ENCODE measurements around the gene ANKRD11. TPM values are rescaled to one million over a fixed set of nuclear protein-coding genes. Genes with fewer than 3 reads are reported as not detected.
"Not testable (repeated sequence)": the region's sequence is repeated elsewhere in the genome, so short reads cannot be mapped to it uniquely, and the experiment has no call there.

ANKRD11 gene
- polyA plus RNA-seq, 4 donors = 48.4 to 86.7 (median 65.5) TPM

- 28 to 44% (median 43%) methylated on average over 4 of the region's 4 CpGs for WGBS, 3 donors
- peak overlapping the region; percentile 13 to 43 (median 41) for H3K27ac ChIP-seq (ENCODE audit: low read depth in 1 of 3, low read length in 2 of 3)
- peaks cover 0 to 25% (median 0%) of the 10 kb centered on the region in 3 donors for H3K36me3 ChIP-seq (ENCODE audit: control insufficient read depth in 3 of 3, insufficient read depth in 2 of 3, low read depth in 1 of 3, low read length in 3 of 3)
- H3K4me3 ChIP-seq (ENCODE audit: low read depth in 1 of 3, low read length in 3 of 3) = no peak overlapping the region
- DNase-seq = no peak
- H3K9me3 ChIP-seq (ENCODE audit: control insufficient read depth in 2 of 2, insufficient read depth in 1 of 2, low read depth in 1 of 2, low read length in 1 of 2) = no peaks in the 10 kb centered on the region
- no peak for FAIRE-seq
- H3K27me3 ChIP-seq (ENCODE audit: control insufficient read depth in 3 of 3, insufficient read depth in 3 of 3, low read length in 3 of 3) = no peaks in the 10 kb centered on the region
- H3K4me1 ChIP-seq (ENCODE audit: control insufficient read depth in 3 of 3, insufficient read depth in 2 of 3, low read depth in 1 of 3, low read length in 2 of 3) = peaks cover 7 to 29% (median 7%) of the 10 kb centered on the region in 3 donors
These were observed 58.7 kb downstream of the ANKRD11 start for GRCh38 chr16:89431630-89432029.

GRCh38 chr16:89431158-89431584 lies 59.2 kb downstream of the ANKRD11 start:
- H3K27ac ChIP-seq (ENCODE audit: low read depth in 1 of 3, low read length in 2 of 3) = peak overlapping the region; percentile 13 to 41 (median 22)
- no peak for FAIRE-seq
- peaks cover 0 to 26% (median 0%) of the 10 kb centered on the region in 3 donors for H3K36me3 ChIP-seq (ENCODE audit: control insufficient read depth in 3 of 3, insufficient read depth in 2 of 3, low read depth in 1 of 3, low read length in 3 of 3)
- peak; percentile 57 to 80 for DNase-seq
- peaks cover 7 to 29% (median 8%) of the 10 kb centered on the region in 3 donors for H3K4me1 ChIP-seq (ENCODE audit: control insufficient read depth in 3 of 3, insufficient read depth in 2 of 3, low read depth in 1 of 3, low read length in 2 of 3)
- H3K9me3 ChIP-seq (ENCODE audit: control insufficient read depth in 2 of 2, insufficient read depth in 1 of 2, low read depth in 1 of 2, low read length in 1 of 2) = no peaks in the 10 kb centered on the region
- H3K27me3 ChIP-seq (ENCODE audit: control insufficient read depth in 3 of 3, insufficient read depth in 3 of 3, low read length in 3 of 3) = no peaks in the 10 kb centered on the region
- peak overlapping the region in 1 of 3 donors; percentile 5 for H3K4me3 ChIP-seq (ENCODE audit: low read depth in 1 of 3, low read length in 3 of 3)
- WGBS, 3 donors = 13 to 39% (median 26%) methylated on average over 12 of the region's 12 CpGs

GRCh38 chr16:89430436-89431157 lies 59.8 kb downstream of the ANKRD11 start:
- Histone ChIP-seq H3K4me3 (ENCODE audit: low read depth in 1 of 3, low read length in 3 of 3) (peak overlapping the region in 1 of 3 donors; percentile 5), H3K4me1 (ENCODE audit: control insufficient read depth in 3 of 3, insufficient read depth in 2 of 3, low read depth in 1 of 3, low read length in 2 of 3) (peaks cover 7 to 29% (median 12%) of the 10 kb centered on the region in 3 donors), H3K36me3 (ENCODE audit: control insufficient read depth in 3 of 3, insufficient read depth in 2 of 3, low read depth in 1 of 3, low read length in 3 of 3) (peaks cover 0 to 25% (median 0%) of the 10 kb centered on the region in 3 donors), H3K27me3 (ENCODE audit: control insufficient read depth in 3 of 3, insufficient read depth in 3 of 3, low read length in 3 of 3) (no peaks in the 10 kb centered on the region), H3K27ac (ENCODE audit: low read depth in 1 of 3, low read length in 2 of 3) (peak overlapping the region; percentile 13 to 41 (median 22)), H3K9me3 (ENCODE audit: control insufficient read depth in 2 of 2, insufficient read depth in 1 of 2, low read depth in 1 of 2, low read length in 1 of 2) (no peaks in the 10 kb centered on the region)
- WGBS, 3 donors = 23 to 59% (median 41%) methylated on average over 19 of the region's 19 CpGs
- no peak for FAIRE-seq
- peak; percentile 80 to 90 for DNase-seq

- H3K9me3 ChIP-seq (ENCODE audit: control insufficient read depth in 2 of 2, insufficient read depth in 1 of 2, low read depth in 1 of 2, low read length in 1 of 2); H3K27ac ChIP-seq (ENCODE audit: low read depth in 1 of 3, low read length in 2 of 3); H3K4me3 ChIP-seq (ENCODE audit: low read depth in 1 of 3, low read length in 3 of 3); H3K27me3 ChIP-seq (ENCODE audit: control insufficient read depth in 3 of 3, insufficient read depth in 3 of 3, low read length in 3 of 3); FAIRE-seq; DNase-seq: not testable (repeated sequence)
- Histone ChIP-seq H3K36me3 (ENCODE audit: control insufficient read depth in 3 of 3, insufficient read depth in 2 of 3, low read depth in 1 of 3, low read length in 3 of 3) (peaks cover 0 to 27% (median 0%) of the 10 kb centered on the region in 3 donors), H3K4me1 (ENCODE audit: control insufficient read depth in 3 of 3, insufficient read depth in 2 of 3, low read depth in 1 of 3, low read length in 2 of 3) (peaks cover 7 to 29% (median 9%) of the 10 kb centered on the region in 3 donors)
- 95 to 97% (median 96%) methylated on average over 7 of the region's 7 CpGs for WGBS, 3 donors
These were observed 61.8 kb downstream of the ANKRD11 start for GRCh38 chr16:89428605-89429004.

- FAIRE-seq (no peak), DNase-seq (no peak)
- 86 to 88% (median 87%) methylated on average over 10 of the region's 10 CpGs for WGBS, 3 donors
- Histone ChIP-seq H3K36me3 (ENCODE audit: control insufficient read depth in 3 of 3, insufficient read depth in 2 of 3, low read depth in 1 of 3, low read length in 3 of 3) (peaks cover 0 to 26% (median 0%) of the 10 kb centered on the region in 3 donors), H3K4me1 (ENCODE audit: control insufficient read depth in 3 of 3, insufficient read depth in 2 of 3, low read depth in 1 of 3, low read length in 2 of 3) (peaks cover 2 to 20% (median 10%) of the 10 kb centered on the region in 3 donors), H3K27ac (ENCODE audit: low read depth in 1 of 3, low read length in 2 of 3) (no peak overlapping the region), H3K27me3 (ENCODE audit: control insufficient read depth in 3 of 3, insufficient read depth in 3 of 3, low read length in 3 of 3) (no peaks in the 10 kb centered on the region), H3K9me3 (ENCODE audit: control insufficient read depth in 2 of 2, insufficient read depth in 1 of 2, low read depth in 1 of 2, low read length in 1 of 2) (no peaks in the 10 kb centered on the region), H3K4me3 (ENCODE audit: low read depth in 1 of 3, low read length in 3 of 3) (no peak overlapping the region)
These were observed 63.4 kb downstream of the ANKRD11 start for GRCh38 chr16:89426736-89427530.

DNA sequence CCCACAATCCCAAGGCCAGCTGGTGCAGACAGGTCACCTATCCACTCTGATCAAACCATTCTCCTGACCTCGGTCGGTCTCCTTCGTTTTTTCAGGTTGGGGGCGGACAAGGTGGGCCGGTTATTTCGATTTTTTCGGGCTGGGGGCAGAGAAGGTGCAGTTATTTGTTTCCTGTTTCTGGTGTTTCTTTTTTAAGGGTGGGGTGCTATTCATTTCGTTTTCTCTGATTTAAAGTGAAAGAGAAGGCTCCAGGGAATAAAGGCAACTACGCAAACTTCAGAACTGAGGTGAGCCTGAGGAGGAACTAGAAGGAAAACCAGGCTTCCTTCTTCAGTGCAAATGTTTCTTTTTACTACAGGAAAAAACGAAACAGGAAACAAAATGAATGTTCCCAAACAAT lies 64.8 kb downstream of the ANKRD11 start:
- Histone ChIP-seq H3K9me3 (ENCODE audit: control insufficient read depth in 2 of 2, insufficient read depth in 1 of 2, low read depth in 1 of 2, low read length in 1 of 2) (no peaks in the 10 kb centered on the region), H3K4me1 (ENCODE audit: control insufficient read depth in 3 of 3, insufficient read depth in 2 of 3, low read depth in 1 of 3, low read length in 2 of 3) (peaks cover 0 to 10% (median 5%) of the 10 kb centered on the region in 3 donors), H3K27me3 (ENCODE audit: control insufficient read depth in 3 of 3, insufficient read depth in 3 of 3, low read length in 3 of 3) (no peaks in the 10 kb centered on the region), H3K36me3 (ENCODE audit: control insufficient read depth in 3 of 3, insufficient read depth in 2 of 3, low read depth in 1 of 3, low read length in 3 of 3) (peaks cover 0 to 29% (median 0%) of the 10 kb centered on the region in 3 donors), H3K4me3 (ENCODE audit: low read depth in 1 of 3, low read length in 3 of 3) (no peak overlapping the region), H3K27ac (ENCODE audit: low read depth in 1 of 3, low read length in 2 of 3) (no peak overlapping the region)
- DNase-seq = no peak
- FAIRE-seq = no peak
- 64 to 78% (median 65%) methylated on average over 10 of the region's 10 CpGs for WGBS, 3 donors

- DNase-seq (no peak), FAIRE-seq (no peak)
- 81 to 83% (median 82%) methylated on average over 21 of the region's 21 CpGs for WGBS, 3 donors
- Histone ChIP-seq H3K4me1 (ENCODE audit: control insufficient read depth in 3 of 3, insufficient read depth in 2 of 3, low read depth in 1 of 3, low read length in 2 of 3) (peaks cover 0 to 10% (median 7%) of the 10 kb centered on the region in 3 donors), H3K4me3 (ENCODE audit: low read depth in 1 of 3, low read length in 3 of 3) (no peak overlapping the region), H3K36me3 (ENCODE audit: control insufficient read depth in 3 of 3, insufficient read depth in 2 of 3, low read depth in 1 of 3, low read length in 3 of 3) (peaks cover 0 to 39% (median 0%) of the 10 kb centered on the region in 3 donors), H3K27me3 (ENCODE audit: control insufficient read depth in 3 of 3, insufficient read depth in 3 of 3, low read length in 3 of 3) (no peaks in the 10 kb centered on the region), H3K27ac (ENCODE audit: low read depth in 1 of 3, low read length in 2 of 3) (no peak overlapping the region), H3K9me3 (ENCODE audit: control insufficient read depth in 2 of 2, insufficient read depth in 1 of 2, low read depth in 1 of 2, low read length in 1 of 2) (no peaks in the 10 kb centered on the region)
These were observed 66.6 kb downstream of the ANKRD11 start for GRCh38 chr16:89423681-89424260.

Data from small intestine (tissue), 7 donors.